ENCODE measurements around the gene CIDEC. TPM values are rescaled to one million over a fixed set of nuclear protein-coding genes. Genes with fewer than 3 reads are reported as not detected.

The CIDEC gene
- total and polyA plus RNA-seq, 2 of the 13 experiments (the other 11 are each of a cell fraction or from before 2014, with no cell fraction given) = 2.5 to 10.4 TPM

DNA sequence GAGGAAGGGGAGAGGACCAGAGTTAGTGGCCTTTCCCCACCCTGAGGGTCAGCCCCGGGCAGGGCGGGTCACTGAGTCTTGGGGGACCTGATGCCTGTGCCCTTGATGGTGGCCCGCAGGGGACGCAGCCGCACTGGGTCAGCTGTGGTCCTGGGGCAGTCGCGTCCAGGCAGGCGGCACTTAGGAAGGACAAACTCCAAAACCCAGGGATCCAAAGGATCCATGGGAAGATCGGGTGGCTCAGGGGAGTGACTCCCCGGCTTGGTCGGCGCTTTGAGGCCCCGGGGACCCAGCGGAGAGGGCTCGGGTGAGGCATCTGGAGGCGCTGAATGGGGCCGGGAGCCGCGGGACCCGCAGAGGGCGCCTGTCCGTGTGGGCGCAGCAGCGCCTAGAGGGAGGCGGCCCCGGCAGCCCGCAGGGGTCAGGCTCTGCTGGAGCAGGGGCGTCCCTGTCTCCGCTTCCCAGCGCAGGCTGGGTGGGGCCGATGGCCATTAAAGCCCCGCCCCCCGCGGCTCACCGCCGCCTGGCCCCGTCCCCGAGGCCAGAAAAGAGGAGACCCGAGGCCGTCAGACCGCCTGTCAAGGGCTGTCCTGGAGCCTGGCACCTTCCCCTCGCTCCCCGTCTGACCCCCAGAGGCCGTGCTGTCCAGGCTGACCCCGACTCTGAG lies 17.5 kb downstream of the CIDEC start (continued):
- TF ChIP-seq NFIB (CRISPR knock-in tag; IDR thresholded peaks at IDR 0.05; ENCODE audit: borderline replicate concordance) (no peak), MIXL1 (CRISPR knock-in tag; IDR thresholded peaks at IDR 0.05) (no peak), ZNF460 (CRISPR knock-in tag; IDR thresholded peaks at IDR 0.05; ENCODE audit: borderline replicate concordance) (peak; percentile 49; the same call in 1 of the 2 replicates), ZFP62 (CRISPR knock-in tag; IDR thresholded peaks at IDR 0.05) (no peak), ZNF772 (CRISPR knock-in tag; IDR thresholded peaks at IDR 0.05) (peak; percentile 34; the same call in 1 of the 2 replicates), ZNF17 (CRISPR knock-in tag; IDR thresholded peaks at IDR 0.05) (no peak), YEATS2 (CRISPR knock-in tag; IDR thresholded peaks at IDR 0.05; ENCODE audit: borderline replicate concordance) (no peak), POLR2A (IDR thresholded peaks at IDR 0.05; ENCODE audit: insufficient read depth in 1 of 2, low read depth in 2 of 2, low read length in 2 of 2) (peak in 1 of 2 experiments; percentile 80; a peak in 3 of 4 replicates), ZSCAN20 (CRISPR knock-in tag; IDR thresholded peaks at IDR 0.05; ENCODE audit: borderline replicate concordance) (no peak), ZNF30 (CRISPR knock-in tag; IDR thresholded peaks at IDR 0.05) (no peak), HDAC1 (CRISPR knock-in tag; IDR thresholded peaks at IDR 0.05) (no peak; the same call in 1 of the 2 replicates), HOXA9 (CRISPR knock-in tag; IDR thresholded peaks at IDR 0.05; ENCODE audit: borderline replicate concordance) (no peak), HNRNPUL1 (IDR thresholded peaks at IDR 0.05; ENCODE audit: low read depth, low read length) (no peak), PHF20 (CRISPR knock-in tag; IDR thresholded peaks at IDR 0.05) (no peak), ZNF207 (IDR thresholded peaks at IDR 0.05; ENCODE audit: borderline replicate concordance) (no peak), KMT2A (CRISPR knock-in tag; IDR thresholded peaks at IDR 0.05) (peak; percentile 78; the same call in 1 of the 2 replicates), CREM (IDR thresholded peaks at IDR 0.05) (no peak), CREM (CRISPR knock-in tag; IDR thresholded peaks at IDR 0.05) (no peak), CAMTA2 (CRISPR knock-in tag; IDR thresholded peaks at IDR 0.05; ENCODE audit: borderline replicate concordance) (no peak), RBFOX2 (IDR thresholded peaks at IDR 0.05; ENCODE audit: low read depth, low read length) (peak; percentile 66), MIER2 (CRISPR knock-in tag; IDR thresholded peaks at IDR 0.05) (0 out of 2 replicates have a peak, but pooled peaks have one; percentile 30), STAT5B (CRISPR knock-in tag; IDR thresholded peaks at IDR 0.05) (0 out of 2 replicates have a peak, but pooled peaks have one; percentile 46), AGO2 (optimal IDR thresholded peaks at IDR 0.05; ENCODE audit: low read depth, low read length) (no peak), SALL2 (CRISPR knock-in tag; IDR thresholded peaks at IDR 0.05) (peak; percentile 64; the same call in 1 of the 2 replicates)
- TF ChIP-seq, protein P1, sequence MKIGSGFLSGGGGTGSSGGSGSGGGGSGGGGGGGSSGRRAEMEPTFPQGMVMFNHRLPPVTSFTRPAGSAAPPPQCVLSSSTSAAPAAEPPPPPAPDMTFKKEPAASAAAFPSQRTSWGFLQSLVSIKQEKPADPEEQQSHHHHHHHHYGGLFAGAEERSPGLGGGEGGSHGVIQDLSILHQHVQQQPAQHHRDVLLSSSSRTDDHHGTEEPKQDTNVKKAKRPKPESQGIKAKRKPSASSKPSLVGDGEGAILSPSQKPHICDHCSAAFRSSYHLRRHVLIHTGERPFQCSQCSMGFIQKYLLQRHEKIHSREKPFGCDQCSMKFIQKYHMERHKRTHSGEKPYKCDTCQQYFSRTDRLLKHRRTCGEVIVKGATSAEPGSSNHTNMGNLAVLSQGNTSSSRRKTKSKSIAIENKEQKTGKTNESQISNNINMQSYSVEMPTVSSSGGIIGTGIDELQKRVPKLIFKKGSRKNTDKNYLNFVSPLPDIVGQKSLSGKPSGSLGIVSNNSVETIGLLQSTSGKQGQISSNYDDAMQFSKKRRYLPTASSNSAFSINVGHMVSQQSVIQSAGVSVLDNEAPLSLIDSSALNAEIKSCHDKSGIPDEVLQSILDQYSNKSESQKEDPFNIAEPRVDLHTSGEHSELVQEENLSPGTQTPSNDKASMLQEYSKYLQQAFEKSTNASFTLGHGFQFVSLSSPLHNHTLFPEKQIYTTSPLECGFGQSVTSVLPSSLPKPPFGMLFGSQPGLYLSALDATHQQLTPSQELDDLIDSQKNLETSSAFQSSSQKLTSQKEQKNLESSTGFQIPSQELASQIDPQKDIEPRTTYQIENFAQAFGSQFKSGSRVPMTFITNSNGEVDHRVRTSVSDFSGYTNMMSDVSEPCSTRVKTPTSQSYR (CRISPR knock-in tag; IDR thresholded peaks at IDR 0.05; ENCODE audit: borderline replicate concordance) = no peak
- TF ChIP-seq, protein P2, sequence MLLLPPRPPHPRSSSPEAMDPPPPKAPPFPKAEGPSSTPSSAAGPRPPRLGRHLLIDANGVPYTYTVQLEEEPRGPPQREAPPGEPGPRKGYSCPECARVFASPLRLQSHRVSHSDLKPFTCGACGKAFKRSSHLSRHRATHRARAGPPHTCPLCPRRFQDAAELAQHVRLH (CRISPR knock-in tag; IDR thresholded peaks at IDR 0.05; ENCODE audit: borderline replicate concordance, low read depth) = peak; percentile 90
- TF ChIP-seq, protein P3, sequence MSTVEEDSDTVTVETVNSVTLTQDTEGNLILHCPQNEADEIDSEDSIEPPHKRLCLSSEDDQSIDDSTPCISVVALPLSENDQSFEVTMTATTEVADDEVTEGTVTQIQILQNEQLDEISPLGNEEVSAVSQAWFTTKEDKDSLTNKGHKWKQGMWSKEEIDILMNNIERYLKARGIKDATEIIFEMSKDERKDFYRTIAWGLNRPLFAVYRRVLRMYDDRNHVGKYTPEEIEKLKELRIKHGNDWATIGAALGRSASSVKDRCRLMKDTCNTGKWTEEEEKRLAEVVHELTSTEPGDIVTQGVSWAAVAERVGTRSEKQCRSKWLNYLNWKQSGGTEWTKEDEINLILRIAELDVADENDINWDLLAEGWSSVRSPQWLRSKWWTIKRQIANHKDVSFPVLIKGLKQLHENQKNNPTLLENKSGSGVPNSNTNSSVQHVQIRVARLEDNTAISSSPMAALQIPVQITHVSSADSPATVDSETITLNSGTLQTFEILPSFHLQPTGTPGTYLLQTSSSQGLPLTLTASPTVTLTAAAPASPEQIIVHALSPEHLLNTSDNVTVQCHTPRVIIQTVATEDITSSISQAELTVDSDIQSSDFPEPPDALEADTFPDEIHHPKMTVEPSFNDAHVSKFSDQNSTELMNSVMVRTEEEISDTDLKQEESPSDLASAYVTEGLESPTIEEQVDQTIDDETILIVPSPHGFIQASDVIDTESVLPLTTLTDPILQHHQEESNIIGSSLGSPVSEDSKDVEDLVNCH (CRISPR knock-in tag; IDR thresholded peaks at IDR 0.05) = no peak

Data from HepG2 (cell line).